ENCODE data around the gene AIFM2.

The AIFM2 gene

DNA sequence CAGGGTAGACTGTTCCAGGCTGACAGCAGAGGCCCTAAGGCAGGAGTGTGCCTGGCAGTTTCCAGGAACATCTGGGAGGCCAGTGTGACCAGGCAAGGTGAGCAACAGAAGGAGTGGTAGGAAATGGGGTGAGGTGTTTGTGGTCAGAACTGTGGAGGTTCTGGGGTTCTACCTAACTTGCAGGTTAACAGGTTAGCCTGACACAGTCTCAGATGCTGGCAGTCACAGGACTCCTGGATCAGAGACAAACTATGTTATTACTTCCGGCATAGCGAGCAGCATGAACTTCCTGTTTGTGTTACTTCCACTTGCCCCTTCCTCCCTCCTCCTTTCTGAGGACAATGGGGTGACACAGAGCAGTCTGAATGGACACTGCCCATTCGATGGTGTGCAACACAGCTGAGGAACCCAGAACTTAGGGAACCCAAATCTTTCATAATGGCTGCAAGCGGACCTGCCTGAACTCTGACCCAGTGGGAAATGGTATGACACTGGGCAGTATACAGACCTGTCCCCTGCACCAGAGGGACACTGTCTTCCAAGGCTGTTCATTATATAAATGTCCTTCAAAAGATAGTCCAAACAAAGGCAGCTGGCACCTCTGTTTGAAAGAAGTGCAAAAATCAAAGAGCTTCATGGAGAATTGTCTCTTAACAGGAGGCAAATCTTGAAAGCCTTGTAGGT, 41.6 kb upstream of the AIFM2 start:
- Histone ChIP-seq H4K5ac (ENCODE audit: low read length) (no peak overlapping the region), H2AK5ac (ENCODE audit: low read length) (no peak overlapping the region), H3K4ac (ENCODE audit: low read depth, low read length) (no peak overlapping the region), H3K4me3 (ENCODE audit: low read length) (no peak overlapping the region), H3K9ac (ENCODE audit: low read length) (no peak overlapping the region), H3K27ac (ENCODE audit: low read depth, low read length) (no peak overlapping the region), H3K4me2 (ENCODE audit: low read length) (no peak overlapping the region), H4K8ac (ENCODE audit: low read depth, low read length) (no peak overlapping the region), H3K79me2 (ENCODE audit: control insufficient read depth, insufficient read depth, low read length) (peaks cover 8% of the 10 kb centered on the region), H3K79me1 (ENCODE audit: low read length) (peaks cover 2% of the 10 kb centered on the region), H3K4me1 (ENCODE audit: control insufficient read depth, low read depth, low read length) (no peaks in the 10 kb centered on the region), H3K36me3 (ENCODE audit: control insufficient read depth, insufficient read depth, low read length) (no peaks in the 10 kb centered on the region), H3K18ac (ENCODE audit: low read length) (no peak overlapping the region), H2BK120ac (ENCODE audit: low read depth, low read length) (no peak overlapping the region), H3K23ac (ENCODE audit: low read length) (no peak overlapping the region), H2BK15ac (replicated peaks; ENCODE audit: low read depth) (no peak overlapping the region), H2BK5ac (ENCODE audit: low read length) (no peak overlapping the region), H3K27me3 (ENCODE audit: insufficient read depth, low read length, poor library complexity) (no peaks in the 10 kb centered on the region), H3K56ac (ENCODE audit: low read length) (no peak overlapping the region)
- WGBS (ENCODE audit: extremely low coverage, insufficient coverage, low lambda C conversion rate), result no CpG with 5 or more reads among the region's 4 CpGs
- DNase-seq, result no peak

DNA sequence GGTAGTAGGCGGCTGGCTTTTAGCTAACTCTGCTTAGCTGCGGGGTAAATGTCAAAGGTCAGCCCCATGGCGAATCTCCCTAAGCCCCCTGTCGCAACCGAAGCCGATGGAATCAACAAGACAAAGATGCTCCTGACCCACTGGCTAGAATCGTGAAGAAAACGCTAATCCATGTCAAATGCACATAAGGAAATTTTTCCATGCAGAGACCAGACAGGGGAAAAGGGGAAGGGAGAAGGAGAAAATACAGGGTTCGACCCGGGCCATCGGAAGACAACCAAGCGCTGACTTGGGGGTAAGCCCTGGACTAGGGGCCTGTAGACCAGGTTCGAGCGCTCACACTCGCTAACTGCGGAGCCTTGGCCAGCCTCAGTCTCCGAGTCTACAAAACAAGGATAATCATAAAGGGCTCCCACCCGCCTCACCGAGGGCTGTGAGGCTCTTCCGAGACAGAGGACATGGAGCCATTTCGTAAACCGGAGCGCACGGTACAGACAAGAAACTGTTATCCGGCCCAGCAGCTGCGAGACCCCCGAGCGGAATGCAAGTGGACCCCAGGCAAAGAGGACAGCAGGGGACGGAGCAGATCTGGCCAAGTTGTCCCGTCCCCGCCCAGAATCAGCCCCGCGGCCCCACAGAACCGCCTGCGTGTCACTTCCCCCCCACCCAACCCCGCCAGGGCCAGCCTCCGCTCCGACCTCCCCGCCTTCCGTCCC, 37.2 kb upstream of the AIFM2 start:
- Histone ChIP-seq H3K27ac (ENCODE audit: low read depth, low read length) (no peak overlapping the region), H3K4me1 (ENCODE audit: control insufficient read depth, low read depth, low read length) (peaks cover 3% of the 10 kb centered on the region), H3K27me3 (ENCODE audit: insufficient read depth, low read length, poor library complexity) (no peaks in the 10 kb centered on the region), H2BK120ac (ENCODE audit: low read depth, low read length) (no peak overlapping the region), H2BK5ac (ENCODE audit: low read length) (no peak overlapping the region), H3K56ac (ENCODE audit: low read length) (peak overlapping the region; percentile 97), H3K79me2 (ENCODE audit: control insufficient read depth, insufficient read depth, low read length) (peaks cover 42% of the 10 kb centered on the region), H3K4ac (ENCODE audit: low read depth, low read length) (no peak overlapping the region), H3K4me3 (ENCODE audit: low read length) (peak overlapping the region; percentile 96), H3K23ac (ENCODE audit: low read length) (no peak overlapping the region), H3K9ac (ENCODE audit: low read length) (peak overlapping the region; percentile 95), H3K18ac (ENCODE audit: low read length) (peak overlapping the region; percentile 0), H3K4me2 (ENCODE audit: low read length) (peak overlapping the region; percentile 92), H4K5ac (ENCODE audit: low read length) (no peak overlapping the region), H2AK5ac (ENCODE audit: low read length) (no peak overlapping the region), H2BK15ac (replicated peaks; ENCODE audit: low read depth) (no peak overlapping the region), H4K8ac (ENCODE audit: low read depth, low read length) (no peak overlapping the region), H3K36me3 (ENCODE audit: control insufficient read depth, insufficient read depth, low read length) (no peaks in the 10 kb centered on the region), H3K79me1 (ENCODE audit: low read length) (peaks cover 11% of the 10 kb centered on the region)
- DNase-seq, result peak; percentile 15
- no CpG with 5 or more reads among the region's 40 CpGs for WGBS (ENCODE audit: extremely low coverage, insufficient coverage, low lambda C conversion rate)

DNA sequence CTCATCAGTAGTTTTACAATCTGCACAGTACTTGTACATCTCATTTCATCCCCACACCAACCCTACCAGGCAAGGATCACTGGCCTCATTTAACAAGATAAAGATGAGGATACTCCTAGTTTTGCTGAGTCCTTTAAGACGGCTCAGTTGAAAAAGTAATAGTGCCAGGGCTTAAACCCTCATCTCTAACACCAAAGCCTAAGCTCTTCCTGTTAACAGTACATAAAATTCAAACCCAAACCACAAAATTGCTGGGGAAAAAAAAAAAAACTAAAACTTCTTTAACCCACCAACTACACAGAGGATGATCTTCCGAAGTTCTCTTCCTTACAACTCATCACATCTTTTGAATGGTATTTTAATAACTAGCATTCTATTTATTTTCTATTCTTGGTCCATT, 36.4 kb upstream of the AIFM2 start:
- no CpG with 5 or more reads among the region's 2 CpGs for WGBS (ENCODE audit: extremely low coverage, insufficient coverage, low lambda C conversion rate)
- H3K27ac ChIP-seq (ENCODE audit: low read depth, low read length), result no peak overlapping the region

DNA sequence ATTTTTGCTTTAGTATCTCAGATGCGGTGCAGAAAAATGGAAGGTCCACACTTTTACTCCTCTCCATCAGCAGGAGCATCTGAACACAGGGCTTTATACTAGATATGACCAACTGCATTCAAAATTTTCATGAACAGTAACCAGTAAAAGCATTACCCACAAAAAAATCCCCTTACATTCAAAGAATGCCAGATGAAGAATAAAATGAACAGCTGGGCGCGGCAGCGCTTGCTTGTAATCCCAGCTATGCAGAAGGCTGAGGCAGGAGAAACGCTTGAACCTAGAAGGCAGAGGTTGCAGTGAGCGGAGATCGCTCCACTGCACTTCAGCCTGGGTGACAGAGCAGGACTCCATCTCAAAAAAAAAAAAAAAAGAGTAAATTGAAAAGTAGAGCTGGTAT, 34.6 kb upstream of the AIFM2 start:
- no peak overlapping the region for H3K4ac ChIP-seq (ENCODE audit: low read depth, low read length)
- DNase-seq, result no peak
- H2BK120ac ChIP-seq (ENCODE audit: low read depth, low read length), result no peak overlapping the region
- H3K4me1 ChIP-seq (ENCODE audit: control insufficient read depth, low read depth, low read length), result peaks cover 3% of the 10 kb centered on the region
- H3K56ac ChIP-seq (ENCODE audit: low read length), result no peak overlapping the region
- no peak overlapping the region for H3K4me3 ChIP-seq (ENCODE audit: low read length)
- no peak overlapping the region for H3K27ac ChIP-seq (ENCODE audit: low read depth, low read length)
- H2BK15ac ChIP-seq (replicated peaks; ENCODE audit: low read depth), result no peak overlapping the region
- H3K79me2 ChIP-seq (ENCODE audit: control insufficient read depth, insufficient read depth, low read length), result peaks cover 56% of the 10 kb centered on the region
- no peak overlapping the region for H2AK5ac ChIP-seq (ENCODE audit: low read length)
- H3K79me1 ChIP-seq (ENCODE audit: low read length), result peaks cover 14% of the 10 kb centered on the region
- WGBS (ENCODE audit: extremely low coverage, insufficient coverage, low lambda C conversion rate), result no CpG with 5 or more reads among the region's 7 CpGs
- H3K4me2 ChIP-seq (ENCODE audit: low read length), result no peak overlapping the region
- H3K27me3 ChIP-seq (ENCODE audit: insufficient read depth, low read length, poor library complexity), result no peaks in the 10 kb centered on the region
- no peak overlapping the region for H3K23ac ChIP-seq (ENCODE audit: low read length)
- no peak overlapping the region for H2BK5ac ChIP-seq (ENCODE audit: low read length)
- H3K18ac ChIP-seq (ENCODE audit: low read length), result no peak overlapping the region
- H4K5ac ChIP-seq (ENCODE audit: low read length), result no peak overlapping the region
- H3K9ac ChIP-seq (ENCODE audit: low read length), result no peak overlapping the region
- H4K8ac ChIP-seq (ENCODE audit: low read depth, low read length), result no peak overlapping the region
- H3K36me3 ChIP-seq (ENCODE audit: control insufficient read depth, insufficient read depth, low read length), result no peaks in the 10 kb centered on the region

More for the DNA sequence above, 36.4 kb upstream of the AIFM2 start:
- H3K36me3 ChIP-seq (ENCODE audit: control insufficient read depth, insufficient read depth, low read length), result no peaks in the 10 kb centered on the region
- H4K5ac ChIP-seq (ENCODE audit: low read length), result no peak overlapping the region
- no peak overlapping the region for H3K4ac ChIP-seq (ENCODE audit: low read depth, low read length)
- H3K79me2 ChIP-seq (ENCODE audit: control insufficient read depth, insufficient read depth, low read length), result peaks cover 47% of the 10 kb centered on the region
- H3K4me1 ChIP-seq (ENCODE audit: control insufficient read depth, low read depth, low read length), result peaks cover 3% of the 10 kb centered on the region
- H4K8ac ChIP-seq (ENCODE audit: low read depth, low read length), result no peak overlapping the region
- H2BK5ac ChIP-seq (ENCODE audit: low read length), result no peak overlapping the region
- H3K9ac ChIP-seq (ENCODE audit: low read length), result peak overlapping the region; percentile 15
- no peak for DNase-seq
- H3K79me1 ChIP-seq (ENCODE audit: low read length), result peaks cover 11% of the 10 kb centered on the region
- no peak overlapping the region for H2AK5ac ChIP-seq (ENCODE audit: low read length)
- H3K4me2 ChIP-seq (ENCODE audit: low read length), result peak overlapping the region; percentile 3
- no peaks in the 10 kb centered on the region for H3K27me3 ChIP-seq (ENCODE audit: insufficient read depth, low read length, poor library complexity)
- no peak overlapping the region for H3K23ac ChIP-seq (ENCODE audit: low read length)
- peak overlapping the region; percentile 44 for H3K56ac ChIP-seq (ENCODE audit: low read length)
- H3K4me3 ChIP-seq (ENCODE audit: low read length), result no peak overlapping the region
- H3K18ac ChIP-seq (ENCODE audit: low read length), result no peak overlapping the region
- no peak overlapping the region for H2BK120ac ChIP-seq (ENCODE audit: low read depth, low read length)
- H2BK15ac ChIP-seq (replicated peaks; ENCODE audit: low read depth), result no peak overlapping the region

DNA sequence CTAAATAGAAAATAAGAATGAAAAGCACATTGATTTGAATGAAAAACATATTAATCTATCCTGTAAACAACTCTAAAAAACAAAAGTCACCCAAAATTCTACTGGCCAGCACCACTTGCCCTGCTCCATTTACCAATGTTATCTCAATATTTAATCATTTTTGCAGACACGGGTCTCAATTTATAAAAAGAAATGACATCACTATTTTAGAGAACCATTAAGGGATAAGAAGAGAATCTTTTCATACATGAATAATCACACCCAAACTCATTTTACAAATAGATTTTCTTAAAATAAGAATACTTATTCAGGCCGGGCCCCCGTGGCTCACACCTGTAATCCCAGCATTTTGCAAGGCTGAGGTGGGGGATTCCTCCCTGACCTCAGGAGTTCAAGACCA, 33.8 kb upstream of the AIFM2 start:
- Histone ChIP-seq H3K4me1 (ENCODE audit: control insufficient read depth, low read depth, low read length) (peaks cover 3% of the 10 kb centered on the region), H3K36me3 (ENCODE audit: control insufficient read depth, insufficient read depth, low read length) (no peaks in the 10 kb centered on the region), H3K4me3 (ENCODE audit: low read length) (no peak overlapping the region), H4K8ac (ENCODE audit: low read depth, low read length) (no peak overlapping the region), H3K18ac (ENCODE audit: low read length) (no peak overlapping the region), H4K5ac (ENCODE audit: low read length) (no peak overlapping the region), H3K9ac (ENCODE audit: low read length) (no peak overlapping the region), H3K56ac (ENCODE audit: low read length) (no peak overlapping the region), H3K79me1 (ENCODE audit: low read length) (peaks cover 19% of the 10 kb centered on the region), H2BK15ac (replicated peaks; ENCODE audit: low read depth) (no peak overlapping the region), H3K23ac (ENCODE audit: low read length) (no peak overlapping the region), H2BK5ac (ENCODE audit: low read length) (no peak overlapping the region), H2BK120ac (ENCODE audit: low read depth, low read length) (no peak overlapping the region), H3K27ac (ENCODE audit: low read depth, low read length) (no peak overlapping the region), H3K4ac (ENCODE audit: low read depth, low read length) (no peak overlapping the region), H3K79me2 (ENCODE audit: control insufficient read depth, insufficient read depth, low read length) (peaks cover 62% of the 10 kb centered on the region), H3K4me2 (ENCODE audit: low read length) (no peak overlapping the region), H3K27me3 (ENCODE audit: insufficient read depth, low read length, poor library complexity) (no peaks in the 10 kb centered on the region), H2AK5ac (ENCODE audit: low read length) (no peak overlapping the region)
- DNase-seq, result no peak
- WGBS (ENCODE audit: extremely low coverage, insufficient coverage, low lambda C conversion rate), result no CpG with 5 or more reads among the region's 3 CpGs

Data from mesendoderm (in vitro differentiated cells).